H1 (cell line): ENCODE data around the gene AP2A2. TPM values are rescaled to one million over a fixed set of nuclear protein-coding genes. Genes with fewer than 3 reads are reported as not detected.

ENCODE experiments used
- CTCF ChIA-PET: fragments of 300-600 bp; sonication (Branson Sonifier 250); formaldehyde crosslinking; loops from one replicate; lab custom pipeline; 2021; ENCODE audit not compliant: partially characterized antibody; lab: Charles Lee
- POLR2A ChIA-PET: fragments of 300-600 bp; sonication (Branson Sonifier 250); formaldehyde crosslinking; loops from one replicate; lab custom pipeline; 2021; ENCODE audit warnings: inconsistent platforms; ENCODE audit not compliant: partially characterized antibody; lab: Charles Lee
- DNase-seq, 2 experiments: peaks; one replicate each; pipeline versions ENCODE4 v3.0.0 to v3.0.0-alpha.2; 2010 to 2022; ENCODE audit warnings: low spot score in 2 of 2, low read depth in 1 of 2, mixed read lengths in 1 of 2
- FAIRE-seq: peaks from 2 replicates; lab custom pipeline; 2011; peaks lifted over from hg19 to GRCh38; lab: Jason Lieb, UNC
- H2AFZ ChIP-seq: 2 replicates; pipeline ENCODE4 v1.8.1; 2012; ENCODE audit warnings: low read length, inconsistent platforms
- H2AK5ac ChIP-seq: 2 replicates; pipeline ENCODE4 v1.6.1; 2013; ENCODE audit warnings: low read depth, low read length
- H2BK120ac ChIP-seq: replicated peaks from 2 replicates; pipeline ENCODE3; 2013; ENCODE audit warnings: low read depth, low read length, inconsistent platforms
- H2BK12ac ChIP-seq: 2 replicates; pipeline ENCODE4 v1.6.1; 2013; ENCODE audit warnings: low read depth, low read length
- H2BK15ac ChIP-seq: 2 replicates; pipeline ENCODE4 v1.6.1; 2013; ENCODE audit warnings: low read length
- H2BK20ac ChIP-seq: 2 replicates; pipeline ENCODE4 v1.6.1; 2013; ENCODE audit warnings: low read length
- H2BK5ac ChIP-seq: 2 replicates; pipeline ENCODE4 v1.6.1; 2013; ENCODE audit warnings: low read depth, low read length
- H3K14ac ChIP-seq: 2 replicates; pipeline ENCODE4 v1.6.1; 2013; ENCODE audit warnings: inconsistent platforms; ENCODE audit not compliant: insufficient read length
- H3K18ac ChIP-seq: 2 replicates; pipeline ENCODE4 v1.6.1; 2013; ENCODE audit warnings: low read length; ENCODE audit errors: extremely low read depth
- H3K23ac ChIP-seq: 2 replicates; pipeline ENCODE4 v1.6.1; 2013; ENCODE audit warnings: inconsistent platforms; ENCODE audit not compliant: insufficient read length
- H3K23me2 ChIP-seq: 2 replicates; pipeline ENCODE4 v1.6.1; 2013; ENCODE audit warnings: low read depth, low read length
- H3K27ac ChIP-seq: 2 replicates; pipeline ENCODE4 v1.6.1; 2011; ENCODE audit warnings: low read depth, low read length, inconsistent platforms
- H3K27me3 ChIP-seq, 4 experiments: replicated peaks in 1 of 4; 1 replicate in 1 of 4; 2 replicates in 3 of 4; pipeline versions ENCODE4 v1.6.1 to v1.8.1; 2011 to 2013; ENCODE audit warnings: low read length in 3 of 4, mild to moderate bottlenecking in 3 of 4, inconsistent platforms in 2 of 4, mixed read lengths in 2 of 4, moderate library complexity in 1 of 4; ENCODE audit not compliant: control insufficient read depth in 3 of 4, insufficient read depth in 3 of 4; ENCODE audit errors: extremely low read depth in 1 of 4
- H3K36me3 ChIP-seq, 4 experiments: 2 replicates each; pipeline versions ENCODE4 v1.6.1 to v1.8.1; 2011 to 2013; ENCODE audit warnings: mild to moderate bottlenecking in 4 of 4, low read length in 3 of 4, moderate library complexity in 2 of 4, control low read depth in 1 of 4, inconsistent platforms in 1 of 4; ENCODE audit not compliant: insufficient read depth in 4 of 4, control insufficient read depth in 2 of 4
- H3K4ac ChIP-seq: replicated peaks from 2 replicates; pipeline ENCODE3; 2013; ENCODE audit warnings: low read length, low read depth, mixed read lengths, inconsistent platforms; ENCODE audit not compliant: insufficient read length
- H3K4me1 ChIP-seq, 4 experiments: replicated peaks in 1 of 4; 1 replicate in 1 of 4; 2 replicates in 3 of 4; pipeline versions ENCODE4 v1.6.1 to v1.8.1; 2011 to 2013; ENCODE audit warnings: low read length in 3 of 4, inconsistent platforms in 2 of 4, mixed read lengths in 1 of 4; ENCODE audit not compliant: insufficient read depth in 4 of 4, control insufficient read depth in 3 of 4
- H3K4me2 ChIP-seq, 2 experiments: 2 replicates each; pipeline versions ENCODE4 v1.6.1 to v1.8.1; 2011 to 2013; ENCODE audit warnings: low read depth in 2 of 2, low read length in 2 of 2, control low read depth in 1 of 2, inconsistent platforms in 1 of 2, mild to moderate bottlenecking in 1 of 2; ENCODE audit not compliant: insufficient read depth in 1 of 2
- H3K4me3 ChIP-seq, 4 experiments: fragments of 200-600, 300-600 bp in 1 of 4; sonication (generic), shearing (Covaris generic), sonication (Bioruptor Twin) in 1 of 4; 2 replicates each; pipeline versions ENCODE4 v1.5.1 to v1.8.1; 2011 to 2016; ENCODE audit warnings: low read length in 4 of 4, low read depth in 3 of 4, control low read depth in 2 of 4, inconsistent platforms in 2 of 4, mild to moderate bottlenecking in 2 of 4, mixed read lengths in 1 of 4, moderate library complexity in 1 of 4; ENCODE audit not compliant: insufficient read depth in 2 of 4; ENCODE audit errors: extremely low read depth in 1 of 4
- H3K56ac ChIP-seq: replicated peaks from 2 replicates; pipeline ENCODE3; 2013; ENCODE audit warnings: low read depth, mild to moderate bottlenecking, mixed read lengths, low read length, inconsistent platforms; ENCODE audit not compliant: insufficient read length
- H3K79me1 ChIP-seq: 2 replicates; pipeline ENCODE4 v1.6.1; 2013; ENCODE audit warnings: low read depth, low read length, control low read depth
- H3K79me2 ChIP-seq, 2 experiments: 2 replicates each; pipeline versions ENCODE4 v1.6.1 to v1.8.1; 2012 to 2013; ENCODE audit warnings: low read length in 2 of 2, mild to moderate bottlenecking in 2 of 2, inconsistent platforms in 1 of 2; ENCODE audit not compliant: insufficient read depth in 2 of 2, control insufficient read depth in 1 of 2
- H3K9ac ChIP-seq, 4 experiments: replicated peaks in 1 of 4; 1 replicate in 1 of 4; 2 replicates in 3 of 4; pipeline versions ENCODE4 v1.6.1 to v1.8.1; 2011 to 2013; ENCODE audit warnings: low read depth in 3 of 4, low read length in 3 of 4, control low read depth in 2 of 4, mild to moderate bottlenecking in 2 of 4, moderate library complexity in 2 of 4, inconsistent platforms in 1 of 4; ENCODE audit errors: extremely low read depth in 1 of 4
- H3K9me3 ChIP-seq, 2 experiments: 2 replicates each; pipeline versions ENCODE4 v1.6.1 to v1.8.1; 2012 to 2013; ENCODE audit warnings: mild to moderate bottlenecking in 2 of 2, moderate library complexity in 2 of 2, control low read depth in 1 of 2, inconsistent platforms in 1 of 2, low read depth in 1 of 2, low read length in 1 of 2, mixed read lengths in 1 of 2; ENCODE audit not compliant: insufficient read depth in 2 of 2
- H4K20me1 ChIP-seq, 2 experiments: replicated peaks in 1 of 2; 2 replicates each; pipeline versions ENCODE3 to v1.8.1; 2011 to 2013; ENCODE audit warnings: inconsistent platforms in 2 of 2, low read length in 2 of 2, mild to moderate bottlenecking in 1 of 2; ENCODE audit not compliant: insufficient read depth in 2 of 2, control insufficient read depth in 1 of 2
- H4K5ac ChIP-seq: 2 replicates; pipeline ENCODE4 v1.6.1; 2013; ENCODE audit warnings: low read length, low read depth, mixed read lengths, inconsistent platforms; ENCODE audit not compliant: insufficient read length
- H4K8ac ChIP-seq: 2 replicates; pipeline ENCODE4 v1.8.0; 2013; ENCODE audit warnings: mild to moderate bottlenecking, moderate library complexity, low read length, inconsistent platforms; ENCODE audit not compliant: insufficient read depth; ENCODE audit errors: extremely low read depth
- H4K91ac ChIP-seq: replicated peaks from 2 replicates; pipeline ENCODE3; 2013; ENCODE audit warnings: low read length, mixed read lengths, inconsistent platforms; ENCODE audit not compliant: insufficient read length
- HDAC2 ChIP-seq, 2 experiments: fragments of 300-600 bp in 1 of 2; sonication (generic) in 1 of 2; IDR thresholded peaks; 2 replicates each; pipeline ENCODE4 v1.6.1; 2011 to 2012; ENCODE audit warnings: low read depth in 2 of 2, low read length in 2 of 2, mild to moderate bottlenecking in 2 of 2, moderate library complexity in 2 of 2, borderline replicate concordance in 1 of 2, inconsistent platforms in 1 of 2
- SIX5 ChIP-seq: IDR thresholded peaks from 2 replicates; pipeline ENCODE4 v1.6.1; 2011; ENCODE audit warnings: mild to moderate bottlenecking, low read depth, low read length
- WGBS, 2 experiments: shearing (Covaris generic) in 1 of 2; methylation state at CpG; one replicate each; pipeline versions ENCODE4 v1.1.6 to v1.1.7; 2013 to 2015; ENCODE audit warnings: low lambda C conversion rate in 2 of 2, mixed read lengths in 2 of 2, inconsistent platforms in 1 of 2, low coverage in 1 of 2, missing lambda C conversion rate in 1 of 2; ENCODE audit not compliant: insufficient replicate concordance in 2 of 2, insufficient coverage in 1 of 2, insufficient read length in 1 of 2; ENCODE audit errors: extremely low coverage in 1 of 2, missing lambda C conversion rate in 1 of 2; 5-methylcytosine and 5-hydroxymethylcytosine counted together
- polyA plus RNA-seq, 7 experiments: library from polyadenylated mRNA; depleted of rRNA in 3 of 7; stranded (reverse) in 5 of 7; unstranded in 2 of 7; fragments of >200 nt in 5 of 7; fragments of 200-250 nt in 2 of 7; gene quantifications; 1 replicate in 5 of 7; 2 replicates in 1 of 7; 4 replicates in 1 of 7; pipeline versions ENCODE4 v1.2.1 to v1.2.3, GENCODE V29; 2011 to 2013; ENCODE audit warnings: missing spikeins in 2 of 7, mixed read lengths in 2 of 7
- total RNA-seq: library from RNA; stranded (reverse); fragmentation: NEBNext Ultra II Directional; extraction: Animal tissue kit (Norgen Biotek cat#: 25700); gene quantifications from 2 replicates; pipeline ENCODE4 v1.2.1, GENCODE V29; 2021

The AP2A2 gene
- total and polyA plus RNA-seq, 2 of the 8 experiments (the other 6 are each of a cell fraction or from before 2014, with no cell fraction given), result 50.0 to 65.0 TPM

DNA sequence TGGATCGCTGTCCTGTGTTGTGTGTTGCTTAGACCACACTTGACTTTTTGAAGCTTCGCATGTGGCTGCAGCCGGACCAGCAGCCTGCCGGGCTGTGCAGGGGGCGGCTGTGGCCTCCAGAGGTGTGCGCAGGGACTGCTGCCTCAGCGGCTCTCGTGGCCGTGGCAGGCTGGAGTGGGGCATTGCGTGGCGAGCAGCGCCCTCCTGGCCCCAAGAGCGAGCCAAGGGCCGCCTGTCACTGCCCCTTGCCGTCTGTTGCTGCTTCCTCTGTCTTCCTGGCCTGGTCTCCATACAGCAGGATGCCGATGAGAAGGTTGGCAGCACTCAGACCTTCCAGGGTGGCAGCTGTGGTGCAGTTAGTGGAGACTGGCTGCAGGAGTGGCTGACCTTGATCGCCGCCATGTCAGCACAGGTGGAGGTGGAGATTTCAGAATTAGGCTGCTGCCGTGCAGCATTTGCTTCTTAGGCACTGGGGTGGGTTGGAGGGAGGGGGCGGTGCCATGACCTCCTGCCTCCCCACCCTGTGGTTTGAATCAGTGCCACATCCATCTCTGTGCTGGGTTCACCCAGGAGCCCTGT, 76.8 kb downstream of the AP2A2 start:
- Histone ChIP-seq H3K18ac (no peak overlapping the region), H2BK120ac (no peak overlapping the region), H3K27me3 (no peaks in the 10 kb centered on the region), H4K5ac (no peak overlapping the region), H2BK5ac (0 out of 2 replicates have a peak overlapping the region, but pooled peaks have one; percentile 44), H3K4me3 (no peak overlapping the region), H3K23me2 (no peaks in the 10 kb centered on the region), H2AK5ac (no peak overlapping the region)
- no peak for TF ChIP-seq HDAC2 (IDR thresholded peaks at IDR 0.05; ENCODE audit: borderline replicate concordance in 1 of 2, low read depth in 2 of 2, low read length in 2 of 2)
- TF ChIP-seq SIX5, result no peak
- TF ChIP-seq, all 59 proteins: peak for 0
- no peak overlapping the region for H3K4ac ChIP-seq
- no peak overlapping the region for H3K14ac ChIP-seq
- no peak overlapping the region for H3K9ac ChIP-seq
- H3K79me2 ChIP-seq, result no peaks in the 10 kb centered on the region; a peak in 1 of 4 replicates
- H3K36me3 ChIP-seq, result peaks cover 7 to 24% (median 17%) of the 10 kb centered on the region in 4 experiments; a peak in 7 of 8 replicates
- FAIRE-seq (no peak), DNase-seq (no peak)
- H2AFZ ChIP-seq, result no peak overlapping the region
- ChIA-PET POLR2A (no interaction called here), CTCF (interaction anchor here (0.7 to 1.6 kb wide), 3 partner anchors 9 to 82 kb away, joined by 3 read pairs; no protein-coding TSS in a partner anchor)
- no peak overlapping the region for H3K56ac ChIP-seq
- no peak overlapping the region for H3K4me2 ChIP-seq
- no peak overlapping the region for H4K8ac ChIP-seq
- no peak overlapping the region for H2BK15ac ChIP-seq
- H2BK20ac ChIP-seq, result no peak overlapping the region
- WGBS, 2 experiments, result 93% methylated on average over 19 of the region's 20 CpGs; no CpG with 5 or more reads in 1 of the 2 experiments
- H4K20me1 ChIP-seq, result peaks cover 0 to 10% of the 10 kb centered on the region in 2 experiments
- H2BK12ac ChIP-seq, result no peak overlapping the region
- no peak overlapping the region for H4K91ac ChIP-seq
- H3K4me1 ChIP-seq, result no peaks in the 10 kb centered on the region
- H3K9me3 ChIP-seq, result no peaks in the 10 kb centered on the region
- no peak overlapping the region for H3K23ac ChIP-seq
- H3K27ac ChIP-seq, result no peak overlapping the region
- no peaks in the 10 kb centered on the region; the same call in 1 of the 2 replicates for H3K79me1 ChIP-seq
